GM23248 (cell line): ENCODE data around the gene SEMA5A. TPM values are rescaled to one million over a fixed set of nuclear protein-coding genes. Genes with fewer than 3 reads are reported as not detected.

Experiments used
- DNase-seq: peaks from one replicate; pipeline ENCODE4 v3.0.0-alpha.2; 2015
- H2AFZ ChIP-seq: fragments of 200-600 bp; sonication (generic); 2 replicates; pipeline ENCODE4 v1.6.1; 2016; ENCODE audit warnings: antibody characterized with exemption
- H3F3A ChIP-seq: fragments of 200-600 bp; sonication (generic); 2 replicates; pipeline ENCODE4 v1.6.1; 2016; ENCODE audit warnings: mild to moderate bottlenecking, antibody characterized with exemption, mixed run types; ENCODE audit not compliant: insufficient read depth
- H3K27ac ChIP-seq: fragments of 200-600 bp; sonication (generic); 2 replicates; pipeline ENCODE4 v1.5.1; 2016; ENCODE audit warnings: mild to moderate bottlenecking
- H3K27me3 ChIP-seq: fragments of 200-600 bp; sonication (generic); replicated peaks from 2 replicates; pipeline ENCODE4 v1.6.1; 2016; ENCODE audit warnings: mild to moderate bottlenecking; ENCODE audit not compliant: insufficient read depth
- H3K36me3 ChIP-seq: fragments of 200-600 bp; sonication (generic); 2 replicates; pipeline ENCODE4 v1.6.1; 2016; ENCODE audit warnings: low read depth, mild to moderate bottlenecking
- H3K4me1 ChIP-seq: fragments of 200-600 bp; sonication (generic); 2 replicates; pipeline ENCODE4 v1.6.1; 2016; ENCODE audit warnings: mild to moderate bottlenecking; ENCODE audit not compliant: insufficient read depth
- H3K4me2 ChIP-seq: fragments of 200-600 bp; sonication (generic); one replicate; pipeline ENCODE4 v1.6.1; 2016; ENCODE audit warnings: mild to moderate bottlenecking; ENCODE audit not compliant: unreplicated experiment
- H3K4me3 ChIP-seq: fragments of 200-600 bp; sonication (generic); 2 replicates; pipeline ENCODE4 v1.5.1; 2016; ENCODE audit warnings: mild to moderate bottlenecking
- H3K79me2 ChIP-seq: fragments of 200-600 bp; sonication (generic); 2 replicates; pipeline ENCODE4 v1.6.1; 2016; ENCODE audit warnings: mild to moderate bottlenecking; ENCODE audit not compliant: insufficient read depth
- H3K9ac ChIP-seq: fragments of 200-600 bp; sonication (generic); 2 replicates; pipeline ENCODE4 v1.6.1; 2016; ENCODE audit warnings: mild to moderate bottlenecking
- H3K9me2 ChIP-seq: fragments of 200-600 bp; sonication (generic); 2 replicates; pipeline ENCODE4 v1.6.1; 2016; ENCODE audit warnings: mixed run types, mild to moderate bottlenecking, moderate library complexity; ENCODE audit not compliant: insufficient read depth
- H3K9me3 ChIP-seq: fragments of 200-600 bp; sonication (generic); one replicate; pipeline ENCODE4 v1.6.1; 2017; ENCODE audit warnings: low read depth
- H4K20me1 ChIP-seq: fragments of 200-600 bp; sonication (generic); 2 replicates; pipeline ENCODE4 v1.6.0; 2016; ENCODE audit not compliant: insufficient read depth
- EZH2 ChIP-seq: fragments of 200-600 bp; sonication (generic); IDR thresholded peaks from 2 replicates; pipeline ENCODE4 v1.6.1; 2018; ENCODE audit warnings: antibody characterized with exemption, mild to moderate bottlenecking; ENCODE audit not compliant: insufficient read depth, poor library complexity, severe bottlenecking
- EZH2phosphoT487 ChIP-seq: fragments of 200-600 bp; sonication (generic); IDR thresholded peaks from 2 replicates; pipeline ENCODE4 v1.6.1; 2018; ENCODE audit warnings: antibody characterized with exemption, moderate library complexity, mild to moderate bottlenecking, low read depth; ENCODE audit not compliant: insufficient read depth
- WGBS, 2 experiments: methylation state at CpG; one replicate each; pipeline ENCODE4 v1.1.6; 2015 to 2017; ENCODE audit warnings: low lambda C conversion rate in 2 of 2, low coverage in 1 of 2; ENCODE audit errors: missing lambda C conversion rate in 2 of 2; 5-methylcytosine and 5-hydroxymethylcytosine counted together
- in situ Hi-C: fragments of 300-500 bp; cut with MboI; formaldehyde crosslinking; loops from 2 replicates; pipeline ENCODE4 v1.15.0; 2020
- polyA plus RNA-seq: library from polyadenylated mRNA; unstranded; fragments of >200 nt; fragmentation: Nextera tagmentation; extraction: Ambion mirVana; gene quantifications from 2 replicates; pipeline ENCODE4 v1.2.1, GENCODE V29; 2016
- total RNA-seq: library from RNA; depleted of rRNA; stranded (reverse); fragments of >200 nt; shearing (Covaris generic); gene quantifications from 2 replicates; pipeline ENCODE4 v1.2.3, GENCODE V29; 2014

SEMA5A gene
- total and polyA plus RNA-seq, 2 experiments from 2014 or later, result 33.5 to 38.2 TPM

- DNase-seq, result peak; percentile 97
- Histone ChIP-seq H3K79me2 (peaks cover 36% of the 10 kb centered on the region; the same call in 1 of the 2 replicates), H3K36me3 (no peaks in the 10 kb centered on the region), H3K9ac (peak overlapping the region; percentile 64), H3K4me2 (peak overlapping the region; percentile 82), H3K27ac (peak overlapping the region; percentile 88), H3K9me2 (no peaks in the 10 kb centered on the region), H3K27me3 (no peaks in the 10 kb centered on the region), H3K4me3 (peak overlapping the region; percentile 31; the same call in 1 of the 2 replicates), H3K4me1 (peaks cover 24% of the 10 kb centered on the region), H2AFZ (peak overlapping the region; percentile 45; the same call in 1 of the 2 replicates), H3K9me3 (no peaks in the 10 kb centered on the region), H3F3A (peaks cover 29% of the 10 kb centered on the region), H4K20me1 (no peaks in the 10 kb centered on the region)
- no peak for TF ChIP-seq EZH2phosphoT487
- no peak for TF ChIP-seq EZH2
- in situ Hi-C loops, result no loop called here
- WGBS, 2 experiments, result 0 to 3% methylated on average over 4 of the region's 4 CpGs
These were observed 77.9 kb downstream of the SEMA5A start for GRCh38 chr5:9468060-9468388.

- H3K4me2 ChIP-seq, result peak overlapping the region; percentile 82
- peak overlapping the region; percentile 18; the same call in 1 of the 2 replicates for H3K4me3 ChIP-seq
- WGBS, 2 experiments, result 32 to 37% methylated on average over 13 of the region's 13 CpGs
- H2AFZ ChIP-seq, result peak overlapping the region; percentile 37; the same call in 1 of the 2 replicates
- H3K9me3 ChIP-seq, result no peaks in the 10 kb centered on the region
- no peaks in the 10 kb centered on the region for H3K36me3 ChIP-seq
- H3F3A ChIP-seq, result peaks cover 29% of the 10 kb centered on the region
- H3K79me2 ChIP-seq, result peaks cover 35% of the 10 kb centered on the region; the same call in 1 of the 2 replicates
- H3K27ac ChIP-seq, result peak overlapping the region; percentile 88
- no peaks in the 10 kb centered on the region for H3K9me2 ChIP-seq
- peaks cover 24% of the 10 kb centered on the region for H3K4me1 ChIP-seq
- peak overlapping the region; percentile 64 for H3K9ac ChIP-seq
- no peaks in the 10 kb centered on the region for H4K20me1 ChIP-seq
- in situ Hi-C loops, result no loop called here
- H3K27me3 ChIP-seq, result no peaks in the 10 kb centered on the region
- peak; percentile 25 for DNase-seq
- TF ChIP-seq EZH2 (no peak), EZH2phosphoT487 (no peak)
These were observed 78.4 kb downstream of the SEMA5A start for GRCh38 chr5:9467199-9468059.

- H3K27me3 ChIP-seq, result no peaks in the 10 kb centered on the region
- H4K20me1 ChIP-seq, result no peaks in the 10 kb centered on the region
- in situ Hi-C loops, result no loop called here
- H3K79me2 ChIP-seq, result peaks cover 28% of the 10 kb centered on the region; the same call in 1 of the 2 replicates
- DNase-seq, result peak; percentile 56
- peaks cover 26% of the 10 kb centered on the region for H3F3A ChIP-seq
- no peaks in the 10 kb centered on the region for H3K9me3 ChIP-seq
- peak overlapping the region; percentile 88 for H3K27ac ChIP-seq
- H3K36me3 ChIP-seq, result no peaks in the 10 kb centered on the region
- H2AFZ ChIP-seq, result 0 out of 2 replicates have a peak overlapping the region, but pooled peaks have one; percentile 37
- H3K9me2 ChIP-seq, result no peaks in the 10 kb centered on the region
- TF ChIP-seq EZH2phosphoT487, result no peak
- no peak for TF ChIP-seq EZH2
- peaks cover 24% of the 10 kb centered on the region for H3K4me1 ChIP-seq
- peak overlapping the region; percentile 82 for H3K4me2 ChIP-seq
- H3K9ac ChIP-seq, result no peak overlapping the region
- 7 to 17% methylated on average over 1 of the region's 1 CpG for WGBS, 2 experiments
- H3K4me3 ChIP-seq, result 0 out of 2 replicates have a peak overlapping the region, but pooled peaks have one; percentile 7
These were observed 79.2 kb downstream of the SEMA5A start for GRCh38 chr5:9466697-9467096.

DNA sequence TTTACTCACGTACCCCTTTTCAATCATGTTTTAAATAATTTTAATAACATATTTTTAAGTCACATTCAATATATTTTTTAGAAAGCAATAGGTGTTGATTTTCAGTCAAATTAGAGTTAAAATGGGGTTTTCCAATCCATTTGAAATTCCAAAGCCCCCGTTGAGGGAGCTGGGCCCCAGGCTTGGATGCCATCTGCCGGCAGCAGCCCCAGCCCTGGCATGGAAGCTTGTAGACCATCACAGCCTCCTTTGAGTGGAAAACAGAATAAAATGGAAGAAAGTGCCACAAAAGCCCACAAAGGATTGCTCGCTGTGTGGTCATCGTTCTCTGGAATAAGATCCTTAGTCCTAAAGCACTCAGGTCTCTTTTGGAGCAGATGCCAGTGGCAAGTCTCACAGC lies 81.4 kb downstream of the SEMA5A start:
- H3K79me2 ChIP-seq, result peaks cover 10% of the 10 kb centered on the region; the same call in 1 of the 2 replicates
- H3K27me3 ChIP-seq, result no peaks in the 10 kb centered on the region
- H3K9me3 ChIP-seq, result no peaks in the 10 kb centered on the region
- no peaks in the 10 kb centered on the region; the same call in 1 of the 2 replicates for H3K36me3 ChIP-seq
- no peak overlapping the region for H3K27ac ChIP-seq
- no peak overlapping the region for H3K4me2 ChIP-seq
- 95 to 97% methylated on average over 5 of the region's 5 CpGs for WGBS, 2 experiments
- DNase-seq, result no peak
- peaks cover 26% of the 10 kb centered on the region for H3F3A ChIP-seq
- H3K9ac ChIP-seq, result no peak overlapping the region
- TF ChIP-seq EZH2phosphoT487 (no peak), EZH2 (no peak)
- peaks cover 24% of the 10 kb centered on the region for H3K4me1 ChIP-seq
- H2AFZ ChIP-seq, result no peak overlapping the region
- no peaks in the 10 kb centered on the region for H3K9me2 ChIP-seq
- H4K20me1 ChIP-seq, result no peaks in the 10 kb centered on the region
- no peak overlapping the region for H3K4me3 ChIP-seq
- in situ Hi-C loops, result no loop called here
